Keratinocyte (primary cell): ENCODE results near the gene CSMD2.

ENCODE experiments used
- EZH2 ChIP-seq: IDR thresholded peaks from one replicate; pipeline ENCODE4 v1.6.1; 2012; ENCODE audit warnings: inconsistent platforms, mild to moderate bottlenecking, low read length, moderate library complexity
- TF ChIP-seq, protein P1 (sequence below), 3 experiments: IDR thresholded peaks in 1 of 3; conservative IDR thresholded peaks in 1 of 3; optimal IDR thresholded peaks in 1 of 3; 2 replicates in 2 of 3; 3 replicates in 1 of 3; pipeline versions ENCODE3 to v1.5.1; 2011; ENCODE audit warnings: low read length in 3 of 3, mild to moderate bottlenecking in 3 of 3, moderate library complexity in 2 of 3, control low read depth in 1 of 3, inconsistent platforms in 1 of 3; ENCODE audit not compliant: insufficient read depth in 2 of 3; ENCODE audit errors: extremely low read depth in 1 of 3

DNA sequence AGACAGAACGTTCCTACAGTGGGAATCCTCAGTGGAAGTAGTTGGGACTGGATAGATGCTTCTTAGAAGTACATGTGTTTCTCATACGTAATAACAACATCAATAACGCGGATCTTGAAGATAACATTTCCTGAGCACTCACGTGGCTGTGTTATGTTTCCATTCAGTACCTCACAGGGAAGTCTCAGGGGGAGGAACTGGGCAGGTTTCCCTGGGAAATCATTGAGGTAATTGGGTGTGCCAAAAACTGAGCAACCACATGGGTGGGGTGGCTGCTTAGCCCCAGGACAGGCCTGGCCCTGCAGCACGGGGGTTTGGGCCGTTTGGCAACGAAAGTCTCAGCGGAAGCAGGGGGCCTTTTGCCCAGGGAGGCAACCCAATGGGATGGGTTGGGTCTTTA lies 558.8 kb downstream of the CSMD2 start:
- no peak for TF ChIP-seq EZH2
- TF ChIP-seq, protein P1, sequence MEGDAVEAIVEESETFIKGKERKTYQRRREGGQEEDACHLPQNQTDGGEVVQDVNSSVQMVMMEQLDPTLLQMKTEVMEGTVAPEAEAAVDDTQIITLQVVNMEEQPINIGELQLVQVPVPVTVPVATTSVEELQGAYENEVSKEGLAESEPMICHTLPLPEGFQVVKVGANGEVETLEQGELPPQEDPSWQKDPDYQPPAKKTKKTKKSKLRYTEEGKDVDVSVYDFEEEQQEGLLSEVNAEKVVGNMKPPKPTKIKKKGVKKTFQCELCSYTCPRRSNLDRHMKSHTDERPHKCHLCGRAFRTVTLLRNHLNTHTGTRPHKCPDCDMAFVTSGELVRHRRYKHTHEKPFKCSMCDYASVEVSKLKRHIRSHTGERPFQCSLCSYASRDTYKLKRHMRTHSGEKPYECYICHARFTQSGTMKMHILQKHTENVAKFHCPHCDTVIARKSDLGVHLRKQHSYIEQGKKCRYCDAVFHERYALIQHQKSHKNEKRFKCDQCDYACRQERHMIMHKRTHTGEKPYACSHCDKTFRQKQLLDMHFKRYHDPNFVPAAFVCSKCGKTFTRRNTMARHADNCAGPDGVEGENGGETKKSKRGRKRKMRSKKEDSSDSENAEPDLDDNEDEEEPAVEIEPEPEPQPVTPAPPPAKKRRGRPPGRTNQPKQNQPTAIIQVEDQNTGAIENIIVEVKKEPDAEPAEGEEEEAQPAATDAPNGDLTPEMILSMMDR (optimal IDR thresholded peaks at IDR 0.05 in 1 of 3, IDR thresholded peaks at IDR 0.05 in 1 of 3, conservative IDR thresholded peaks at IDR 0.05 in 1 of 3; ENCODE audit: extremely low read depth in 1 of 3, insufficient read depth in 2 of 3, low read length in 3 of 3) = no peak
